MM.1S (cell line): ENCODE measurements around the gene MEGF11.

Experiments
- CTCF ChIP-seq: fragments of 300-600 bp; sonication (generic); IDR thresholded peaks from 2 replicates; pipeline ENCODE4 v1.5.1; 2016; ENCODE audit warnings: antibody characterized with exemption, low read length, mixed read lengths
- EZH2 ChIP-seq: fragments of 300-600 bp; sonication (generic); optimal IDR thresholded peaks from 2 replicates; pipeline ENCODE3; 2017; ENCODE audit warnings: low read depth, mild to moderate bottlenecking, antibody characterized with exemption, low read length, mixed read lengths
- EZH2phosphoT487 ChIP-seq: fragments of 300-600 bp; sonication (generic); IDR thresholded peaks from 2 replicates; pipeline ENCODE4 v1.6.1; 2018; ENCODE audit warnings: antibody characterized with exemption, low read length

DNA sequence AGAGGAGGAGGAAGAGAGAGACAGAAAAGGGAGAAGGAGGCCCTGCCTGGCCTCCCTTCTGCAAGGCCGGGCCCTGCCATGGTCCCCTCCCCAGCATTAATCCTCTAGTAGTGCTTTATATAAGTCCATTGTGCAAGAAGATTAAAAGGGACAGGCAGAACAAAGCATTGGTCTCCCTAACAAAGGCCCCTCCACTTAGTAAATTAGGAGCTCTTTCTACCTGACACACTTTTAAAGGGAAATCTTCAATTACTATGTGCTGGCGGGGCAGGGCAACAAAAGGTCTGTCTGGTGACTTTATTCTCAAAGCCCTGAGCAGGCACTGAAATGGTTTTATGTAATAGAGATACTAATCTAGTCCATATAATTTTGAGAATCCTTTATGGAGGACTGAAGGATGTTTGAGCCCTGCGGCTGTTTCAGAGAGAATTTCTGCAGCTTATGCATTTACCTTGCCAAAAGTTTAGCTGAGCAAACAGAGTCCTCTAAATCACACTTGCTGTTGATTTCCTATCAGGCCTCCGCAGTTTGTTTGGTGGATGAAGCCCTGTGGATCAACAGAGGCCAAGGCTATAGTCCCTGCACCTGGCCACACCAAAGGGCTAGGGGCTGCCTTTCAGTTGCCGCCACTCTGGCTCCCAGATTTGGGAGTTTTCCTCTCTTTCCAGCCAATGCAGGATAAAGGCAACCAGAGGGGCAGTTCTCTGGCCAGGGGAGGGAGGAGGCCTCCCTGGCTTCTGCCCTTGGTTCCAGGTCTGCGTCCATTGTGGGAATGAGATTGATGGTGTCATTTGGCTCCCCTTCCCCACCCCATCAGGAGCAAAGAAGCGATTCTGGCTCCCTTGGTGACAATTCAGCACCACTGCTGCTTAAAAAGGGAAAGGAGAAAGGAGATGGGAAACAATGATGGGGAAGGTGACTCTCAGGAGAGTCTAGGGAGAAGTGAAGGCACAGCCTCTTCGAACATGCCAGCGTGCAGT, 148.0 kb downstream of the MEGF11 start:
- TF ChIP-seq CTCF (no peak), EZH2 (no peak), EZH2phosphoT487 (no peak)
